Sciatic nerve (tissue), 2 donors: Measurements from ENCODE around the gene PARD3. TPM values are rescaled to one million over a fixed set of nuclear protein-coding genes. Genes with fewer than 3 reads are reported as not detected.
"Not testable (repeated sequence)": the region's sequence is repeated elsewhere in the genome, so short reads cannot be mapped to it uniquely, and the experiment has no call there.

Source experiments
- ATAC-seq: fragments of 200-7000 bp; cut with Tn5 transposase; one replicate; pipeline ENCODE4 v1.9.1; 2020; ENCODE audit warnings: mild to moderate bottlenecking, moderate library complexity
- DNase-seq: peaks from one replicate; pipeline ENCODE4 v3.0.0-alpha.2; 2020; ENCODE audit warnings: low spot score
- intact Hi-C: fragments of 100-400 bp; cut with DNase I; formaldehyde crosslinking; loops from one replicate; pipeline ENCODE4 v1.14.2; 2022
- total RNA-seq: library from RNA; stranded (reverse); fragmentation: NEBNext Ultra II Directional; extraction: Animal tissue kit (Norgen Biotek cat#: 25700); gene quantifications from one replicate; pipeline ENCODE4 v1.2.1, GENCODE V29; 2021
- donor health status: DM: no; HTN: no; CAD: no.
- donor health status: DM: no; HTN: no; CAD: no.

PARD3 gene
- total RNA-seq, 1 donor from 2014 or later, result 46.1 TPM

DNA sequence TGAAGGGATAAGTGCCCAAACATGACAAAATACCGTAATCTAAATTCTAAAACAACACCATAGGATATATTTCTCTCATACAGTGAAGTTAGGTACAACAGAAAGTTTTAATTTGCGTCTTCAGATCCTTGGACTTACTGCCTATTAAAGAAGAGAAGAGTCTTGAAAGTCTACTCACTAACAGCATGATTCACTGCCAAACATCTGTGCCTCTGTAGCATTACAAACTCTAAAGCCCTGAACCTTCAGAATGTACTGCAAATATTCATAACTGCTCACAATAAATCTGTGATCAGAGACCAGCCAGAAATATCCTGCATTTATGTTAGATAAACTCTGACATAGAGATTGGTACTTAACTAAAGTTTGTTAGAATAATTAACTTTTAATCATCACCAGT is 365.3 kb downstream of the PARD3 start:
- intact Hi-C loops, result no loop called here
- ATAC-seq, result no peak
- no peak for DNase-seq

DNA sequence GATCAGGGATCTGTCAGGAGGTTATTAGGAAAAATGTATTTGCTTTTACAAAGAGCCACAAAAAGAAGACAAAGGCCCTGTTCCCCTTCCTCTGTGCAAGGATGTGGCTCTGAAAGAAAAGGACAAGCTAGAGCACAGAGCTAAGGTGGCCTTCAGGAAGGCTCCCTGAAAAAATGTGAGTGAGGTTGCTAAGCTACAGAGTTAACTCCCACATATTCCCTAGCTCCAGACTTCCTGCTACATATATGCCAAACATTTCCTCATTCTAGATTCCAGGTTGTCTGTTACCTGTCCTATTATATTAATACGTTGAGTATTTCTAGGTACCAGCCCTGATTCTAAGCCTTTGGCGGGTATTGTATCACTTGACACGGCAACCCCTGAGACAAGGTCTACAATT is 369.0 kb downstream of the PARD3 start:
- DNase-seq, result no peak
- ATAC-seq, result no peak
- intact Hi-C loops, result no loop called here

GRCh38 chr10:34444223-34445183 is 370.6 kb downstream of the PARD3 start:
- intact Hi-C loops, result no loop called here
- ATAC-seq (peak; percentile 70), DNase-seq (no peak)

GRCh38 chr10:34439386-34439785 is 375.7 kb downstream of the PARD3 start:
- intact Hi-C loops, DNase-seq: not testable (repeated sequence)

GRCh38 chr10:34438741-34439140 is 376.4 kb downstream of the PARD3 start:
- ATAC-seq (peak; percentile 20), DNase-seq (no peak)
- intact Hi-C loops, result no loop called here

More at GRCh38 chr10:34439386-34439785, 375.7 kb downstream of the PARD3 start:
- peak; percentile 86 for ATAC-seq

GRCh38 chr10:34437906-34438305 is 377.2 kb downstream of the PARD3 start:
- no peak for DNase-seq
- no peak for ATAC-seq
- intact Hi-C loops, result no loop called here

GRCh38 chr10:34434119-34434594 is 380.9 kb downstream of the PARD3 start:
- intact Hi-C loops, result no loop called here
- peak; percentile 88 for ATAC-seq
- no peak for DNase-seq

DNA sequence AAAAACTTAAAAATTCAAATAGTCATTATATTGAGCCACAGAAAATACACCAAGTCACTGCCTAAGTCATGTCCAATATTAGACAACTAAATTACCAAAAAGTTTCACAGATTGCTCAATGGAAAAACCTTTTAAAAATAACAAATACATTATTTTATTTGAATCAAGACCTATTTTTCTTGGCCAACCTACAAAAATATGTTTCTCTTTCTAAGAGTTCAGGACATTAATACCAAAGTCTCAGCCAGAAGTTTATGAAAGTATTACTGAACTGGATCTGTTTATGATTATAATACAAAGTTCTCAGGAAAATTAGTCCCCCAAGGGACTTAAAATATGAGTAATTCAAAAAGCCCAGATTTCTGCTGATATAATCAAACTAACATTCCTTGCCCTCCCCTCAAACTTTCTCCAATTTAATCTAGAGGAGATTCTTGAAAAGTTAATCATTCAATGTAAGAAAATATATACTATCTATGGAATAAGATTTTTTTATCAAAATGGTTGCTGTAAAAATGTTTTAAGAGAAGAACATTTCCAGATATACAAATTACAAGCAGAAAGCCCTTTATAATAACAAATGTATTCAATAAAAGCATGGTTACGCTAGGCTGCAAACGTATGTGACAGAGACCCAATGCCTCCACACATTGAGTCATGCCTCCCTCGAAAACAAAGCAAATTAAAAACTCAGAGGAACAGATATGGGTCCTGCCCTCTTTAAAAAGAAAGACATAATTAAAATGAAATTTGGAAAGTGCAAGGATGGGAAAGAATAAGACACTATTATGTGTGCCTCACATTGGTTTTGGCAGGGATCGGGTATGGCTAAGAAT is 381.6 kb downstream of the PARD3 start:
- intact Hi-C loops, result no loop called here
- ATAC-seq (peak; percentile 86), DNase-seq (no peak)

- DNase-seq (no peak), ATAC-seq (no peak)
- intact Hi-C loops, result no loop called here
Observed at GRCh38 chr10:34432589-34432988, 382.5 kb downstream of the PARD3 start.

DNA sequence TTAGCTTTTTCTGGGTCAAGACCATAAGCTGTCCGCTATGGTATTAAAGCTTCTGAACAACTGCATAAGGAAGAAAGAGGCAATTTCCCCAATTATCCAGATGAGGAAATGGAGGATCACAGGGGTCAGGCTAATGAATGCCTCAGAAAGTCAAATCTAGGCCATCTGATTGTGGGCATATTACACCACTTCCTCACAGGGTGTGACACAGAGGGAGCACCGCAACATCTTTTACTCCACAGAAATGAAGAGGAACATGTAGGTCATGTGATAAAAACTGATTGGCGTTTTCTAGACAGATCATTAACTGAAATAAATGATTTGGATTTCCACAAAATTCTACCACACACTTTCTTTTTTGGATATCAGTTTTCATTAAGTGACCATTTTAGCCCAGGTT is 384.4 kb downstream of the PARD3 start:
- DNase-seq (no peak), ATAC-seq (no peak)
- intact Hi-C loops, result no loop called here

- intact Hi-C loops, result no loop called here
- ATAC-seq (no peak), DNase-seq (no peak)
Observed at GRCh38 chr10:34428501-34428900, 386.6 kb downstream of the PARD3 start.

- ATAC-seq (no peak), DNase-seq (no peak)
- intact Hi-C loops, result no loop called here
Observed at GRCh38 chr10:34427911-34428216, 387.2 kb downstream of the PARD3 start.

DNA sequence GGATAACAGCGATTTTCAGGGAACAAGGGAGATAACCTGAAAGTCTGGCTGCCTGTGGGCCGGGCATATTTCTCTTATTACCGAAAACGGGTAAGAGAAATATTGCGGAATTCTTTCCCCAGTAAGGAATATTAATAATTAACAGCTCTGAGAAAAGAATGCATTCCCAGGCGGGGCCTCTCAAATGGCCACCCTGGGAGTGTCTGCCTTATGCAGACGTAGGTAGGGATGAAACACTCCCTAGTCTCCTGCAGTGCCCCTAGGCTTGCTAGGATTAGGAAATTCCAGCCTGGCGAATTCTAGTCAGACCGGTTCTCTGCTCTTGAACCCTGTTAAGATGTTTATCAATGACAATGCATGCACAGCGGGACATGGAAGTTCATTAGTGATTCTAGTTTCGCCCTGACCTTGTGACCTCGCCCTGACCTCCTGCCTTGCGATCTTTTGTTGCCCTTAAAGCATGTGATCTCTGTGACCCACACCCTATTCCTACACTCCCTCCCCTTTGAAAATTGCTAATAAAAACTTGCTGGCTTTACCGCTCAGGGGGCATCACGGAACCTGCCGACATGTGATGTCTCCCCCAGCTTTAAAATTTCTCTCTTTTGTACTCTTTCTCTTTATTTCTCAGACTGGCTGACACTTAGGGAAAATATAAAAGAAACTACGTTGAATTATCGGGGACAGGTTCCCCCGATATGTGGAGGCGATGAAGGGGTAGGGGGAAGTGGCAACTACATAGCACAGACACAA is 387.8 kb downstream of the PARD3 start:
- DNase-seq, ATAC-seq, intact Hi-C loops: not testable (repeated sequence)

- intact Hi-C loops, DNase-seq, ATAC-seq: not testable (repeated sequence)
Observed at GRCh38 chr10:34426538-34427157, 388.4 kb downstream of the PARD3 start.

- intact Hi-C loops, result no loop called here
- DNase-seq, result no peak
- ATAC-seq, result no peak
Observed at GRCh38 chr10:34426041-34426440, 389.1 kb downstream of the PARD3 start.

DNA sequence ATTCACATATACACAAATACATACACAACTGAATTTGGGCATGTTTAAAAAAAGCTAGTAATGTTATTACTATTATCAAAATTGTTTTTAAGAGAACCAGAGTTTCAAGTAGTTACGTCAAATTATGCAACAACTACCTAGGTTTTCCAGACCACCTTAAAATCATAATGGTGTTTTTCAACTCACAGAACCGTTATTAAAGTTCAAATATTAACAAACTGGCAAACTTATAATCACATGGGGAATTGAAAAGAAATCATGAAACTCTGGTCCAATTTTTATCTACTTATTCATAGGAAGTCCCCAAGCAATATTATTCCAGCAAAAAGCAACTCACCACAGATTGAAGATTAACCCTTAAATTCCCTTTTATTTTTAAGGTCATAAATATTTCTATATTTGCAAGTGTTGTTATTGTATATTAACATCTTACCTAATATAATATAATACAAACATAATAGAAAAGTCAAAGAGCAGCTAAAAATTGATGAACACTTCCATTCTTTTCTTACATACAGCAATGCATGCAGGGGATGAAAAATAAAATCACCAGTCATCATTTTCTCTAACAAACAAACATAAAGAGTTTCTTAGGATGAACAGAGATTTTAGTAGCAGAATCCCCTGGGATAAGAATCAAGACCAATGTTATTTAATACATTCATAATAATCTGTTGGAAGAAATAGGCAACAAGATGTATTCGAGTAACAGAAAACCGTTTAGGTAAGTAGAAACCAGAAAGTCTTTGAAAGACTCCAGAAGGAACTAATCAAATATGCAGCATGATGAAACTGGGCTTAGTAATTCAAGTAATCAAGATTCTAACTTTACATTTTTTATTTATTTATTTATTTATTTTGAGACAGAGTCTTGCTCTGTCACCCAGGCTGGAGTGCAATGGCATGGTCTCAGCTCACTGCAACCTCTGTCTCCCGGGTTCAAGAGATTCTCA is 391.1 kb downstream of the PARD3 start:
- DNase-seq (no peak), ATAC-seq (no peak)
- intact Hi-C loops, result no loop called here

GRCh38 chr10:34420795-34421194 is 394.3 kb downstream of the PARD3 start:
- intact Hi-C loops, result no loop called here
- DNase-seq (no peak), ATAC-seq (no peak)

- intact Hi-C loops, result no loop called here
- DNase-seq (no peak), ATAC-seq (no peak)
Observed at GRCh38 chr10:34420273-34420672, 394.8 kb downstream of the PARD3 start.
